HG02642 (cell line): ENCODE results near the gene FAM162B.
"Not testable (repeated sequence)": the region's sequence is repeated elsewhere in the genome, so short reads cannot be mapped to it uniquely, and the experiment has no call there.

Source experiments
- ATAC-seq: cut with Tn5 transposase; IDR thresholded peaks from one replicate; pipeline ENCODE4 v1.9.1; 2021; ENCODE audit warnings: mild to moderate bottlenecking; ENCODE audit not compliant: unreplicated experiment, poor library complexity

FAM162B gene

GRCh38 chr6:116764961-116765841 lies at the start of gene FAM162B:
TSS of gene FAM162B (minus strand) at chr6:116765719. CDS start at chr6:116765576, 143 bp downstream.
- ATAC-seq = no peak

- ATAC-seq = no peak
These were observed 46.6 kb upstream of the FAM162B start for GRCh38 chr6:116812051-116812650.

GRCh38 chr6:116801971-116802370 lies 36.5 kb upstream of the FAM162B start:
- ATAC-seq = no peak

GRCh38 chr6:116799945-116800344 lies 34.4 kb upstream of the FAM162B start:
- ATAC-seq = no peak

- no peak for ATAC-seq
These were observed 32.1 kb upstream of the FAM162B start for GRCh38 chr6:116797585-116797984.

GRCh38 chr6:116793224-116793623 lies 27.7 kb upstream of the FAM162B start:
- no peak for ATAC-seq

GRCh38 chr6:116783852-116784251 lies 18.3 kb upstream of the FAM162B start:
- no peak for ATAC-seq

GRCh38 chr6:116779573-116780164 lies 14.2 kb upstream of the FAM162B start:
- no peak for ATAC-seq

- no peak for ATAC-seq
These were observed 8.4 kb upstream of the FAM162B start for GRCh38 chr6:116773886-116774285.

GRCh38 chr6:116772450-116772849 lies 6.9 kb upstream of the FAM162B start:
- ATAC-seq = no peak

GRCh38 chr6:116767715-116768114 lies 2.2 kb upstream of the FAM162B start:
- no peak for ATAC-seq

- ATAC-seq = no peak
These were observed 1.1 kb upstream of the FAM162B start for GRCh38 chr6:116766506-116767176.

GRCh38 chr6:116764629-116764960 lies 924 bp downstream of the FAM162B start:
- no peak for ATAC-seq

- no peak for ATAC-seq
These were observed 1.5 kb downstream of the FAM162B start for GRCh38 chr6:116763906-116764628.

GRCh38 chr6:116763048-116763447 lies 2.5 kb downstream of the FAM162B start:
- ATAC-seq = no peak

GRCh38 chr6:116762235-116762634 lies 3.3 kb downstream of the FAM162B start:
- ATAC-seq = no peak

GRCh38 chr6:116761779-116762178 lies 3.7 kb downstream of the FAM162B start:
- no peak for ATAC-seq

- no peak for ATAC-seq
These were observed 20.3 kb downstream of the FAM162B start for GRCh38 chr6:116745176-116745575.

GRCh38 chr6:116741571-116741970 lies 23.9 kb downstream of the FAM162B start:
- ATAC-seq = no peak

- ATAC-seq = not testable (repeated sequence)
These were observed 25.0 kb downstream of the FAM162B start for GRCh38 chr6:116740486-116740885.
